Measurements from ENCODE around the gene GYS1.
A peak's percentile ranks its signal among the peaks of the same experiment; 100 is the strongest.

The GYS1 gene

GRCh38 chr19:49017666-49018351 lies 24.7 kb upstream of the GYS1 start:
- DNase-seq (ENCODE audit: low read depth): peak; percentile 55

GRCh38 chr19:49017041-49017665 lies 24.0 kb upstream of the GYS1 start, which contains the start of gene LHB:
LHB (minus strand) TSS chr19:49017091; CDS start chr19:49017081, 10 bp downstream.
- no peak for DNase-seq (ENCODE audit: low read depth)

- DNase-seq (ENCODE audit: low read depth): no peak
Observed at GRCh38 chr19:49016067-49016839, 23.1 kb upstream of the GYS1 start.

- no peak for DNase-seq (ENCODE audit: low read depth)
Observed at GRCh38 chr19:49014870-49015255, 21.8 kb upstream of the GYS1 start.

GRCh38 chr19:49014123-49014869 lies 21.2 kb upstream of the GYS1 start:
- DNase-seq (ENCODE audit: low read depth): no peak

GRCh38 chr19:49011194-49011593 lies 18.1 kb upstream of the GYS1 start:
- no peak for DNase-seq (ENCODE audit: low read depth)

- no peak for DNase-seq (ENCODE audit: low read depth)
Observed at GRCh38 chr19:49010453-49010852, 17.3 kb upstream of the GYS1 start.

- no peak for DNase-seq (ENCODE audit: low read depth)
Observed at GRCh38 chr19:49009828-49010227, 16.7 kb upstream of the GYS1 start.

GRCh38 chr19:49006905-49007304 lies 13.8 kb upstream of the GYS1 start:
- no peak for DNase-seq (ENCODE audit: low read depth)

GRCh38 chr19:49004964-49005614 lies 12.0 kb upstream of the GYS1 start:
- no peak for DNase-seq (ENCODE audit: low read depth)

- no peak for DNase-seq (ENCODE audit: low read depth)
Observed at GRCh38 chr19:49004133-49004532, 11.0 kb upstream of the GYS1 start.

GRCh38 chr19:48999481-49000325 lies 6.6 kb upstream of the GYS1 start:
- DNase-seq (ENCODE audit: low read depth): peak; percentile 55

- peak; percentile 36 for DNase-seq (ENCODE audit: low read depth)
Observed at GRCh38 chr19:48997972-48998371, 4.9 kb upstream of the GYS1 start.

- no peak for DNase-seq (ENCODE audit: low read depth)
Observed at GRCh38 chr19:48994035-48994386, 902 bp upstream of the GYS1 start.

- DNase-seq (ENCODE audit: low read depth): peak; percentile 10
Observed at GRCh38 chr19:48992581-48993174, 431 bp downstream of the GYS1 start.

- DNase-seq (ENCODE audit: low read depth): no peak
Observed at GRCh38 chr19:48991873-48992580, 1.1 kb downstream of the GYS1 start.

GRCh38 chr19:48991011-48991609 lies 2.0 kb downstream of the GYS1 start:
- no peak for DNase-seq (ENCODE audit: low read depth)

GRCh38 chr19:48990400-48990799 lies 2.7 kb downstream of the GYS1 start:
- DNase-seq (ENCODE audit: low read depth): no peak

- no peak for DNase-seq (ENCODE audit: low read depth)
Observed at GRCh38 chr19:48989701-48990291, 3.3 kb downstream of the GYS1 start.

Measured in activated T-cell treated with anti-CD3 and anti-CD28 coated beads for 1 hour (primary cell).